SU-DHL-6 (cell line): ENCODE measurements around the gene COL4A2.

Experiments
- CTCF ChIP-seq: fragments of 200-600 bp; sonication (generic); IDR thresholded peaks from one replicate; pipeline ENCODE4 v1.5.1; 2017; ENCODE audit warnings: antibody characterized with exemption, mild to moderate bottlenecking, low read length, moderate library complexity; ENCODE audit not compliant: insufficient read depth, poor library complexity, severe bottlenecking
- EZH2phosphoT487 ChIP-seq: fragments of 200-600 bp; sonication (generic), shearing (Covaris generic); conservative IDR thresholded peaks from 2 replicates; pipeline ENCODE4 v1.6.1; 2018; ENCODE audit warnings: mild to moderate bottlenecking, antibody characterized with exemption, low read length, moderate library complexity, mixed read lengths

GRCh38 chr13:110499621-110500281, 192.7 kb downstream of the COL4A2 start:
- TF ChIP-seq EZH2phosphoT487 (no peak), CTCF (no peak)
